Stimulated activated CD4-positive, alpha-beta T cell treated with anti-CD3 and anti-CD28 coated beads, Interleukin-1b, Interleukin-23, amount 100 ng/mL, for 4 hours (primary cell): ENCODE data around the gene FBXW8.

Experiments
- DNase-seq, 2 donors: peaks; one replicate each; pipeline ENCODE4 v3.0.0-alpha.2; 2020; ENCODE audit warnings: low read depth in 2 of 2

The FBXW8 gene

DNA sequence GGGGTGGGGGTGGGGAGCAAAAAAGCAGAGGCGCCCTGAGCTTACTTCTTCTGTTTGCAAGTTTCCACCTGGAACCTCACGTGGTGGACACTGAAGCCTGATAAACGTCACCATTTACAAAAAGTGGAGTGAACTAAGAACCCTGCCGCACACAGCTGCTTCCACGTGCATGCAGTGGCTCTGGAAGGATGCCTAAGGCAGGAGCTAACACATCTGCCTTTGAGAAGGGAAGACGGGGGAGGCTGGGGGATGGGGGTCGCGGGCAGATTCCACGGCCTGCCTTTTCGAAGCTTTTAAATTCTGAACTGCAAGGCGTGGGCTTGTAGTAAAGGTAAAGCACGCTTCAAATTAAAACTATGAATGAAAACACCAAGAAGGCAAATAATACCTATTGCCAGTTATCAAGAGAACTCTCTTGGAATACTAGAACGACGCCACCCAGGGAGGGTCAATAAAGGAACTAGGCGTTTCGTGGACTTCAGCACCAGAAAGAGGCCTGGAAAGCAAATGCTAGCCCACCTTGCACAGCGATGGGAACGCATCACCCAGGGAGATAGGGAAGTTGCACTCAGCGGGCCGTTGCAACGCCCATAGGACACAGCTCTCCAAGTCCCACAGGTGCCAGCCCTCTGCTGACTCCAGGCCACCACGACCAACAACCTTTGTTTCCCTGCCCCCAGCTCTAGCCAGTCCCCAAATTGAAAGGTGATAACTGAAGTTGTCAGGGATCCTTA, 126.7 kb downstream of the FBXW8 start:
- DNase-seq = no peak

DNA sequence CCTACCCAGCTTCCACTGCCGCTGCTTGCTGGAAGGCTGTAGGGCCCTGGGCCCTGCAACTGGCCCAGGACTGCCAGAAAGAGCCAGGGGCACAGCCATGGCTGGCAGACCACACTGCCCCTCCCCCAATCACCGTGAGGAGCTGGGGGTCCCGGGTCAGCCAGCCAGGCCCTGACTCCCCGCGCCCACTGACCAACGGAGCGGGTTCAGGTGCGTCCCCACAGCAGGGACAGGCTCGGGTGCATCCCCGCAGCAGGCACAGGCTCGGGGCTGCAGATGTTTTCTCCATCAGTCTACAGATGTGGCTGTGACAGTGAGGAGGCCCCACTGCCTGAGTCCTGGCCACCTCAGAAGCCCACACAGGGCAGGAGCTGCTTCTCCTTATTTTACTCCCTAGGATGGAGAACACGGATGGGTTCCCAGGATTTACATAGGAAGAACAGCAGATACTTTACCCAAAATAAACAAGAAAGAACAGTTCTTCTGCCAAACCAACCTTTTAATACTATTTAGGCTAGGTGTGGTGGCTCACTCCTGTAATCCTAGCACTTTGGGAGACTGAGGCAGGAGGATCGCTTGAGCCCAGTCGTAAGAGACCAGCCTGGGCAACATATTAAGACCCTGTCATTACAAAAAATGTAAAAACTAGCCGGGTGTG, 127.4 kb downstream of the FBXW8 start:
- no peak for DNase-seq

DNA sequence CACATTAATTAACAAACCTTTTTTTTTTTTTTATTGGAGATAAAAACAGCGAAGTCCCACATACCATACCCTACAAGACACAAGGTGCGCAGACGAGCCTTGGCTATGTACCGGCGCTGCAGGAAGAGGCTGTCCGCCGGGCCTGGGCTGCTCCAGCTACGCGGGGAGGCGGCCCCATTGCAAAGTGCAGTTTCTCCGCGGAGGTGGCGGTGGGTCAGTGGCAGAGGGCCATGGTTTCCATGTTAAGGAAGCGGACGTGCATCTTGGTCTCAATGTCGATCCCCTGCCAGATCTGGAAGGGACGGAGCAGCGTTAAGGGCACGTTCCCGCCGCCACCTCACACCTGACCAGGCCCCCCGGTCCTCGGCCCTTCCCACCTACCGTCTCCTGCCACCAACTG, 128.2 kb downstream of the FBXW8 start:
- no peak for DNase-seq

- DNase-seq = no peak
Observed at GRCh38 chr12:117039891-117040309, 129.2 kb downstream of the FBXW8 start.

- no peak for DNase-seq
Observed at GRCh38 chr12:117040496-117040895, 129.7 kb downstream of the FBXW8 start.

DNA sequence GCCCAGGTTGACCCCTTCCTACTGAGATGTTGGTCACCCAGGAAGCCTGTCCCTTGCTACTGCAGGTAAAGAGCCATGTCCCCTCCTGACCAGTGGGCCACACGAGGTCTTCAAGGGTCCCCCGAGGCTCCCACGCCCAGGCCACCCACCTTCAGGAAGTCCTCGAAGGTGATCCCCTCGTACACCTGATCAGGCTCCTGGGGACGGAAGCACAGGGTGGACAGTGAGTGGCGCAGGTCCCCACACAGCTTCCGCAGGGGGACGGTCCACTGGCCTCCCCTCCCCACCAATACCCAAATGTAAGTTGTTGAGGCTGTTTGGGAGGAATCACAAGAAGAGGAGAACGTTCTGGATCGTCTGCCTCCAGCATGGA, 131.0 kb downstream of the FBXW8 start:
- DNase-seq = no peak

- no peak for DNase-seq
Observed at GRCh38 chr12:117042171-117042842, 131.6 kb downstream of the FBXW8 start.

DNA sequence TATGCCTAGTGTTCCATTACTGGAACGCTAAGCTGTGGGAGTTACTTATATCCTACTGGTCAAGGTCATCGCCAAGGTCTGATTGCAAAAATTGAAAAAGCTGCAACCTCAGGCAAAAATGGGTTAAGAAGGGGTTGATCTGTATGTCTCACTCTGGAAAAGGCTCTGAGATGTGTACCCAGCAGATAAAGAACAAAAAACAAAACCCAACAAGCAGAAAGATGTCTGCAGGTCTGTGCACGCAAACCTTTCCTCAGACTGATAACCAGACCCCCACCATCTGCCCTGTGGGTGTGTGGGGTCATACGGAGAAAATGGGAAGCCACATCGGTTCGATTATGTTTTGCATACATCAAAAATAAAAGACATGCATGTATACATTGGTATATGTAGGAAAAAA, 132.1 kb downstream of the FBXW8 start:
- DNase-seq = no peak

DNA sequence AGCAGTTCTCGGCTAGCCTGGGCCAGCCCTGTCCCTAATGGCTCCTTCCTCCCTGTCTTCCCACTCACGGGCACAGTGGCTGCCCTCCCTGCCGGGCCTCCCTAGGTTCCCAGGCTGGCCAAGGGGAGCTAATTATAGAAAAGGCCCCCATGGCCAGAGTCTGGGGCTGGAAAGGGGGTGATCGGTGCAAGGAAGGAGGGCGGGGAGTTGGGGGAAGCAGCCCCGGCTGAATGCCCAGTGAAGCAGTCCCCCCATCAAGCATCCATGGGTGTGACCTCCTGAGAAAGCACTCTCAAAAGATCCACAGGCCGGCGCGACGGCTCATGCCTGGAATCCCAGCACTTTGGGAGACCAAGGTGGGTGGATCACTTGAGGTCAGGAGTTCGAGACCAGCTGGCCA, 133.6 kb downstream of the FBXW8 start:
- DNase-seq = no peak

GRCh38 chr12:117044790-117045159, 134.0 kb downstream of the FBXW8 start:
- no peak for DNase-seq

DNA sequence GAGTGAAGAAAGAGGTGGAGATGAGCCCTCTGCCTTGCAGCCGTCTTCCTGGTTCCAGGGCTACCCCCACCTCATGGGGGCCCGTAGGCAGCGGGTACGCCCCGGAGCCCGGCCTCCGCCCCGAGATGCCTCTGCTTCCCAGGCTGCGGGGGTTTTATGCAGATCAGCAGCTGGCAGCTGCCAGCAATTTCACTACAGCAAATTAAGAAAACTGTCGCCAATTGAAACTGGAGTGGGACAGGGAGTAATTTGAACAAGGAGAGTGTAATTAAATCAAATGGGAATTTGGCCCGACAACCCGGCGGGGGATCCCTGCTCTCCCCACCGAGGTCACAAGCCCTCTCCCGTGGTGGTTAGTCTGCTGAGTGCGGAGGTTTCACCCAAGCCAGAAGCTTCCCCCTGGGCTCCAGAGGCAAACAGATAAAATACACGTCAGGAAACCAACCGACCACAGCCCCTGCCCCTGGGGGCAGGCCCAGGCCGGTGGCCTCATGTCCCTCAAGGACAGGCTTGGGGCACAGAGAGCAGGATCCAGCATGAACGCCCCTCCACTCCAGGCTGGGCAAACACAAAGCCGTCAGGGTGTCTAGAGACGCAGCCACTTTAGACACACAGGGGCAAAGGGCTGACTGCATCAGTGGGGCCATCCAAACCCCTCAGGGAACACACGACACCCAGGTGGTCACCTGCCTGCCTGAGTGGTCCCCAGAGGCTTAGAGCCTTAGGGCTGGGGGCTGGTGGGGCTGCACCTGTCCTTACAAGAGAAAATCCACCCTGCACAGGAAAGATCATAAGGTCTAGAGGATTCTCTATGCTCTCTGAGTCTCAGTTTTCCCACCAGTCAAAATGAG, 134.6 kb downstream of the FBXW8 start:
- DNase-seq = no peak

DNA sequence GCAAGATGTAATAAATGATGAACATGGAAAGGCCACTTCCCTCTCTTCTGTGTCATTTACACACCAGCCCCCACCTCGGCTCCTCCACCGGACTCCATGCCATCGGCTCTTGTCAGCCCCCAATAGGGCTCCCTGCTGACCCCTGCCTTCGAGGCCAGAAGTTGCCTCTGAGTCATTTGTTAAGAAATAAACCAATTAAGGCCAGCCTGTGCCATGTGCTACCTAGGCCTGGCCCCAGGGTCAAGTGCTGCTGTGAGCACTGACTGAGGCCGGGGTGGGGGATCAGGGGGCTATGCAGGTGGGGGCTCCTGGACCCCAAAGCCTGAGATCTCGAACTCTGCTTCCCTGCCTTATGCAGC, 135.2 kb downstream of the FBXW8 start:
- DNase-seq = no peak

DNA sequence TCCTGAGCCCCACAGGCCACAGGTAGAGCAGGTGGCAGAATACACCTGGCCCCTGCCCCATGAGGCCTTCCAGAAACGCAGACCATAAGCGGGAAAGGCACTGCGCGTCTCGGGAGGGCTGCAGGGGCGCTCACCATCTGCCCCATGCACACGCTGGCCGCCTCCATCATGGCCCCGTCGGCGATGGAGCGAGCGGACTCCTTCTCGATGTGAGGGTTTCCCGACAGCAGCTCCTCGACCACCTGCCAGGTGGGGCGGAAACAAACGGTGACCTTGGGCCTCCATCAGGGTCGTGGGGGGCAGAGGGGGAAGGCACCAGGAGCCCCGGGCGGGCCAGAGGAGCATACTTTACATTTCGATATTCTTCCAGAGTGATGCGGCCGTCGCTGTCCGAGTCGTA, 135.7 kb downstream of the FBXW8 start:
- DNase-seq = no peak

DNA sequence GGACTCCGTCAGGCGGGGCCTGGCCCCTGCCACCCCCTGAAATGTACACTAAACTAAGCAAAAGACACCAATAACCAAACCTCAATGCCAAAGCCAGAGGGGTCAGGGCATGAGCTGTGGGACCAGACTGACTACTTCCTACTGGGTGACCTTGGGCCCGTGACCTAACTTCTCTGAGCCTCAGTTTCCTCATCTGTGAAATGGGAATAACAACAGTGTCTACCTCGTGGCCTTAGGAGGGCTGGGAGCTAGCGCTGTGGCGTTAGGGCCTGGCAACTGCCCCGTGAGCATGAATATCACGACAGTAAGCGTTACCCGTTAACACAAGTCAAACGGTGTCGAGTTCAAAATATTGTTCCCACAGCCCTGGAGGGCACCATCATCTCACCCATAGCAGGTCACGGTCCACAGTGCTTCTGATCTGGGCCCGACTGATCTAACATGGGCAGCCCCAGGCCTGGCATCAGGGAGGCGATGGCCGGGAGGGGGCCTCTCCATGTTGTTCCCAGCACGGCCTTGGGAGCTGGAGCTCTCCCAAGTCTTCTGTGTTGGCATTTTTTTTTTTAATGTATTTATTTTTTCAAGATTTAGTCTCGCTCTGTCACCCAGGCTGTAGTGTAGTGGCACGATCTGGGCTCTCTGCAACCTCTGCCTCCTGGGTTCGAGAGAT, 136.2 kb downstream of the FBXW8 start:
- no peak for DNase-seq

DNA sequence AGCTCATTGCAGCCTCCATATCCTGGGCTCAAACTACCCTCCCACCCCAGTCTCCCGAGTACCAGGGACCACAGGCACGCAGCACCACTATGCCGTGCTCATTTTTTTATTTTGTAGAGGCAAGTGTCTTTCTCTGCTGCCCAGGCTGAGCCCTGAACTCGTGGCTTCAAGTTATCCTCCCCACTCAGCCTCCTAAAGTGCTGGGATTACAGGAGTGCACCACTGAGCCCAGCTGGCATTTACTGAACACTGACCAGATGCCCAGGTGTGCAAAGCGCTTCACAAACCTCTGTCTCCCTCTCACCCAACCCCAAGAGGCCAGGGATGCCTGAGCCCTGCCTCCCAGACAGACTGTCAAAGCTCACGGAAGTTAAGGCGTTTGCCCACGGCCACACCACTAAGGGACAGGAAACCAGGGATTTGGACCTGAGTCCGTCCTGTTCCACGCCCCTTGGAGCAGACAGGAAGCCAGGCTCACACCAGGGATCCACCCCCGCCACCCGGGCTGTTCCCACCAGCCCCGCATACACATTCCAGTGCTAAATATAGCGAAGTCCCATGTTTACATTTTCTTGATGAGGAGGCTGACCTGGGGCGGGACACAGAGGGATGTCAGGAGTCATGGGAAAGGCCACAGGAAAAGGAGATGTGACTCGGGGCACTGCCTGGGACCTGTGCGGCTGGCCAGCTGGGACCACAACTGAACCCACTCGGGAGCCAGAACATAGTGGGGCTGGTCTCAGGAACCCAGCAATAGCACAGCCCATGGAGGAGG, 137.2 kb downstream of the FBXW8 start:
- DNase-seq = no peak

DNA sequence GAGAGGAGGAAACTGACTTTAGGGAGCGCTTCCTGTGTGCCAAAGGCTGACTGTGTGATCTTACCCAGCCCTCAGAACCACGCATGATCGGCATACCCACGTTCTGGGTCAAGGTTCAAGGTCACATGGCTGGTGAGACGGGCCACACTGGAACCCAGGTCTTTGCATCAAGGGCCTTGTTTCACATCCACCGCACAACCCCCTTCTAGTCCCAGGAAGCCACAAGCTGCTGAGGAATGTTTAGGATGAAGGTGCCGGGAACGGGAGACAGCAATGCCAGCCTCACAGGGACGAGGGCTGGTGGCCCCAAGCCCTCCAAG, 137.8 kb downstream of the FBXW8 start:
- DNase-seq = no peak

GRCh38 chr12:117049295-117049694, 138.5 kb downstream of the FBXW8 start:
- no peak for DNase-seq

GRCh38 chr12:117050060-117050459, 139.3 kb downstream of the FBXW8 start:
- DNase-seq = no peak

DNA sequence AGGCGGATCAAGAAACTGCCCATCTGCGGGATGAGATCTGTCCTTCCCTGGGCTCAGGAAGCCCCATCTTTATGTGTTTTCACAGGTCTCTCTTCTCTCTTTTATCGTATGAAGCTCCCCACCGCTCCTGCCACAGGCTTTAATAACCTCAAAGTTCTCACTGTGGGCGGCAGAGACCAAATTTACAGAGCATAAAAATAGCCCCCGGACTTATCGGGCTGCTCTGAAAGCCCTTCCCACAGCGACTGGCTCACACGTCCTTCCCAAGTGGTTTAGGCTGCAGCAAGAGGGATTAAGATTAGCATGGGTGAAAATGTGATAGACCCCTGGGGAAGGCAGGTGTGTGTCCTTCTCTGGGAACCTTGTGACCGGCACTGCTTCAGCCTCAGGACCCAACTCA, 140.6 kb downstream of the FBXW8 start:
- DNase-seq = no peak

DNA sequence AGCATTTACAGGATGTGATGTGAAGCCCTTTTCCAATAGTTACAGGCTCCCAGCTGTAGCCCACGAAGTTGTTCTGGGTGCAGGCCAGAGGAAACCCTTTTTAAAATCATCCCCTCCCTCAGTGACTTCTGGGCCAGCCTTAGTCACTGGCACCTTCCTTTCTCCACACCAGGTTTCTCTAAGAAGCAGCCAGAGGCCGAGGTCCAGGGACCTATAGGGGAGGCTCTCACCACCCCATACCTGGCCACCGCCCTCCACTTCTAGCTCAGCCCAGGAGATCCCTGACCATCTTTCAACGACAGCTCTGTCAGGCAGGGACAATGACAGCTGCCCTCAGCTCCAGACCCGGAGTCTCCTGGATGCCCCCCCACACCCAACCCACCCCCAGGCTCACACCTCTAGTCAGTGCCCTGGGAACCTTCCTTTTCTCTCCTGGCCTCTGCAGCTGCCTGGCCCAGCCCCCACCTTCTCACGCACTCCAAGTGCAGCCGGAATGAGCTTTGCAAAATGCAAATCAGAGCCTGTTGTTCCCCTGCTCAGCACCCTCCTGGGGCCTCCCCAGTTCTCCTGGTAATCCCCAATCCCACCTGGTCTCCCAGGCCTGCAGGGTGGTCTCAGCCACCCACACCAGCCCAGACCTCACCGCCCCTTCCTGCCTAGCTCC, 141.8 kb downstream of the FBXW8 start:
- no peak for DNase-seq

GRCh38 chr12:117053050-117053400, 142.3 kb downstream of the FBXW8 start:
- no peak for DNase-seq
